Placental epithelial cell (primary cell): Measurements from ENCODE around the gene DAG1. TPM values are rescaled to one million over a fixed set of nuclear protein-coding genes. Genes with fewer than 3 reads are reported as not detected.

Experiments used
- small RNA-seq: library from RNA; depleted of rRNA; stranded (forward); fragments of <200 nt; gene quantifications from one replicate; pipeline ENCODE3, GENCODE V24; 2012
- total RNA-seq: library from RNA; depleted of rRNA; stranded (reverse); fragments of >200 nt; gene quantifications from 2 replicates; pipeline ENCODE4 v1.2.3, GENCODE V29; 2012

Gene DAG1
- 67.1 and 132 TPM in 2 replicates for total RNA-seq

GRCh38 chr3:49469936-49470713, at the start of gene DAG1:
Gene DAG1, plus strand, starts transcription at chr3:49470267. Its CDS starts 40,268 bp downstream, at chr3:49510535.

GRCh38 chr3:49422379-49423248, 47.5 kb upstream of the DAG1 start, which contains the start of gene AMT:
Gene AMT, minus strand, starts transcription at chr3:49422473. Its CDS starts 23 bp downstream, at chr3:49422450.

GRCh38 chr3:49553692-49554632, 83.9 kb downstream of the DAG1 start, which contains the start of gene BSN:
Gene BSN, plus strand, starts transcription at chr3:49554477. Its CDS starts 126 bp downstream, at chr3:49554603.

Small RNAs within 50 kb of the gene (small RNA-seq; reads per million reads assigned to genes)
- gene RNA5SP130, result not detected

Other genes with a start within 250 kb of the DAG1 start
- gene C3orf62, start 193.0 kb upstream of the DAG1 start, total RNA-seq, result 1.3 and 4.7 TPM in 2 replicates
- gene USP4, start 130.2 kb upstream of the DAG1 start, total RNA-seq, result 16.1 and 22.0 TPM in 2 replicates
- gene GPX1, start 111.9 kb upstream of the DAG1 start, total RNA-seq, result 85.2 and 99.2 TPM in 2 replicates
- 499 and 708 TPM in 2 replicates for gene RHOA, start 58.3 kb upstream of the DAG1 start, total RNA-seq
- 15.5 and 18.5 TPM in 2 replicates for gene TCTA, start 57.8 kb upstream of the DAG1 start, total RNA-seq
- gene AMT, start 47.8 kb upstream of the DAG1 start, total RNA-seq, result 2.2 and 5.1 TPM in 2 replicates
- gene NICN1, start 40.9 kb upstream of the DAG1 start, total RNA-seq, result 3.9 and 5.3 TPM in 2 replicates
- under 0.01 and 0.11 TPM in 2 replicates for gene BSN, start 84.2 kb downstream of the DAG1 start, total RNA-seq
- gene APEH, start 204.1 kb downstream of the DAG1 start, total RNA-seq, result 104 and 137 TPM in 2 replicates
- 9.4 and 33.4 TPM in 2 replicates for gene MST1, start 219.2 kb downstream of the DAG1 start, total RNA-seq
- gene RNF123, start 219.3 kb downstream of the DAG1 start, total RNA-seq, result 36.9 and 38.8 TPM in 2 replicates
- 3.3 and 4.3 TPM in 2 replicates for gene AMIGO3, start 249.4 kb downstream of the DAG1 start, total RNA-seq